SH-SY5Y (cell line): ENCODE measurements around the gene GCK.

Source experiments
- GATA2 ChIP-seq: IDR thresholded peaks from 2 replicates; pipeline ENCODE4 v1.6.1; 2011; ENCODE audit warnings: mild to moderate bottlenecking, low read depth, low read length
- GATA3 ChIP-seq: IDR thresholded peaks from 2 replicates; pipeline ENCODE4 v1.6.1; 2011; ENCODE audit warnings: low read depth, mild to moderate bottlenecking, low read length, moderate library complexity

DNA sequence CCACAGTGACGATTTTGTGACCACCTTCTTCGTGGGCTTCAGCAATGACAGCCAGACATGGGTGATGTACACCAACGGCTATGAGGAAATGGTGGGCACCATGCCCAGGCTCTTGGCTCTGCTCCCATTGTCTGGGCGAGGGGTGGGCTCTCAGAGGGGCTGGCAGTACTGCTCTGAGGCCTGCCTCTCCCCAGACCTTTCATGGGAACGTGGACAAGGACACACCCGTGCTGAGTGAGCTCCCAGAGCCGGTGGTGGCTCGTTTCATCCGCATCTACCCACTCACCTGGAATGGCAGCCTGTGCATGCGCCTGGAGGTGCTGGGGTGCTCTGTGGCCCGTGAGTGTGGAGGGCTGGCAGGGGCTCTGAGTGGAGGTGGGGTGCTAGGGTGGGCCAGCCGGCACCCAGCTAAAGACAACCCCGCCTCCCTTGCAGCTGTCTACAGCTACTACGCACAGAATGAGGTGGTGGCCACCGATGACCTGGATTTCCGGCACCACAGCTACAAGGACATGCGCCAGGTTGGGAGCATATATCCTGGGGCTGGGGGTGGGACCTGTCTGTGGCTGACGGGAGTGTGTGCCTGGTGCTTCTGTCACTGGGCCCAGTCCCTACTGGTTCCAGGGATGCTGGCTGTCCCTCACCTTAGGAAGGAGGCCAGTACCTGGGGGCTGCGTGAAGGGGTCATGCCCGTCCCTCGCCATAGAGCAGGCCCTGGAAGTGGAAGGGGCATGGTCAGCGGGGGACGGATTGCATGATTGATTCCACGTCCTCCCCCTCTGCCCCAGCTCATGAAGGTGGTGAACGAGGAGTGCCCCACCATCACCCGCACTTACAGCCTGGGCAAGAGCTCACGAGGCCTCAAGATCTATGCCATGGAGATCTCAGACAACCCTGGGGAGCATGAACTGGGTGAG, 78.3 kb downstream of the GCK start:
- TF ChIP-seq GATA2 = no peak
- no peak for TF ChIP-seq GATA3
